HK-2 (cell line): ENCODE measurements around the gene FGGY.
"Not testable (repeated sequence)": the region's sequence is repeated elsewhere in the genome, so short reads cannot be mapped to it uniquely, and the experiment has no call there.

Experiments used
- DNase-seq: peaks from one replicate; pipeline ENCODE4 v3.0.0-alpha.2; 2018; ENCODE audit not compliant: unreplicated experiment

FGGY gene

DNA sequence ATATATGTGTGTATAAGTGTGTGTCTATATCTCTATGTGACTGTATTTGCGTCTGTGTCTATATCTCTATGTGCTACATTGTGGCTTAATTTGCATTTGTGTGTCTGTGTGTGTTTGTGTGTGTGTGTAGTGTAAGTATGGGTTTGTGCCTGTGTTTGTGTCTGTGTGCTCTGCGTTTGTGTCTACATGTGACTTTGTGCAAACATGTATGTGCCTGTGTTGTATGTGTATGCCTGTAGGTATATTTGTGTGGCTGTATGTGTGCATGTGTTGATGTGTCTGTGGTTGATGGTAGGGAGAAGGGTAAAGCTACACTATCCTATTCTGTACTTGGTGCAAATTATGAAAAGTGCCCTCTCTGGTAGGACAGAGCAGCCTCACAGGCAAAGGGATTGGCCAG, 7.3 kb upstream of the FGGY start:
- no peak for DNase-seq

DNA sequence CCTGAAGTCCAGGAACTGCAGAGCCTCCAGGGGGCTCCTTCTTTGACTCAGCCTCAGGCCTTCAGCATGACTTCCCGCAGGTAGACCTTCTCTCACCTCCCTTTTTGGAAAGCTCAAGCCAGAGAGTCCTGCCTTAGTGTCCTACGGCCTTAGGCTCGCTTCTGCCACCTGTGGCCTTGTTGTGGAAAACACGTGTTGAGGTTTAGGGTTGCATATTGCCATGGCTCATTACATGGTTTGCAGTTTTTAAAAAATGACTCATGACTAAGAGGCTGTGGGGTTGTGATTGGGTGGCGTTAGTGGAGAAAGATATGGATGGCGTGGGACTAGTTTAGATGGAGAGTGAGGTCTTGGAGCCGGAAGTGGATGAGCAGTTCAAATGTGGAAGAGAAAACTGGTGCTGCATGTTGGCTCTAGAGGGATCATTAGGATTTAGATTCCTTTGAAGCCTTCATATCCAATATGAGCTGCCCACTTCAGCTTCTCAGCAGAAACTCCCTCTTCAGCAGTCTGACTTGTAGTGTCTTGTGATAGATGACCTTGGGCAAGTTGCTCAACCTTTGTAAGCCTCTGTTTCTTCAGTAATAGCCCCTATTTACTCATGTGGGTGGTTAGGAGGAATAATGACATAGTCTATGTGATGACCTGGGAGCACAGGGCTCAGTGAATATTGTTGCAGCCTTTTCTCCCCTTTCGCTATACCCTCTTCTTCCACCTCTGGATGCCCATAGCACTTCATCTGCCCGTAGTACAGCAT, 6.5 kb upstream of the FGGY start:
- DNase-seq: no peak

GRCh38 chr1:59291561-59291960, 5.3 kb upstream of the FGGY start:
- DNase-seq: no peak

DNA sequence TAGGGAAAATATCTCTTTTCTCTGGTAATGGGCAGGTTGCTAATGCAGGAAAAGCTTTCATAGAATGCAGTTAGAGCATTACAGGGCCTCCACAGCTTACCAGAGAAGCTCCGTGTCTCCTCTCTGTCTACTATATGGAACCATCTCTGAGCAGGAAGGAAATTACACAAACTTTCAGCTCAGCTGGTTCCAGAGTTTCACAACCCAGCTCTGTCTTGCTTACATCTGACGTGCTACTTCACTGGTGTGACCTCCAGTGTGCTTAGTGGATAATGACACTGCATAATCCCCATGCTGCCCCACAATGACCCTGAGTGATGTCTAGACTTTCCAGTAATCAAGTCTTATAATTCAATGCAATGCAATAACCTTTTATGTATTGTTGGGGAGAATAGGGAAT, 4.3 kb upstream of the FGGY start:
- no peak for DNase-seq

DNA sequence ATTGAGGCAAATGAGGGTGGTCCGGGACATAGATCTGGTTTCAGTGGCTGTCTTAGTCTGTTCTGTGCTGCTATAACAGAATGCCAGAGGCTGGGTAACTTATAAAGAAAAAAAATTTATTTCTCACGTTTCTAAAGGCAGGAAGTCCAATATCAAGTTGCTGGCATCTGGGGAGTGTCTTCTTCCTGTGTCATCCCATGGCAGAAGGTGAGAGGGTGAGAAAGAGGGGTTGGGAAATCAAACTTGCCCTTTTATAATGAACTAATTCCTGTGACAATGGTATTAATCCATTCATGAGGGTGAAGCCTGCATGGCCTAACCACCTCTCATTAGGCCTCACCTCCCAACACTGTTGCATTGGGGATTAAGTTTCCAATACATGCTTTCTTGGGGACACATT, 3.7 kb upstream of the FGGY start:
- no peak for DNase-seq

DNA sequence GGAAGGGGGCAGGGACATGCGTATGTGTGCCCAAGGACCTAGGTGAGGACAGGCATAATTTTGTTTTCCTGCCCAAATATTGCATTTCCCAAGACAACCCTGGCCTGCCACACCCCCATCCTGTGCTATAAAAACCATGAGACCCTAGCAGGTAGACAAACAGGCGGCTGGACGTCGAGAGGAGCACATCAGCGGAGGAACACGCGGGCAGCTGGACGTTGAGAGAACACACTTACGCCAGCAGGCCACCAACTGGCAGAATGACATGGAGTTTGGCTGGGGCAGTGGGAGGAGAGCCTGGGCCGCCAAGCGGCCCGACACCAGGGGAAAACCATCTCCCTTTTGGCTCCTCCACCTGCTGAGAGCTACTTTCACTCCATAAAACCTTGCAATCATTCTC, 3.0 kb upstream of the FGGY start:
- DNase-seq: no peak

DNA sequence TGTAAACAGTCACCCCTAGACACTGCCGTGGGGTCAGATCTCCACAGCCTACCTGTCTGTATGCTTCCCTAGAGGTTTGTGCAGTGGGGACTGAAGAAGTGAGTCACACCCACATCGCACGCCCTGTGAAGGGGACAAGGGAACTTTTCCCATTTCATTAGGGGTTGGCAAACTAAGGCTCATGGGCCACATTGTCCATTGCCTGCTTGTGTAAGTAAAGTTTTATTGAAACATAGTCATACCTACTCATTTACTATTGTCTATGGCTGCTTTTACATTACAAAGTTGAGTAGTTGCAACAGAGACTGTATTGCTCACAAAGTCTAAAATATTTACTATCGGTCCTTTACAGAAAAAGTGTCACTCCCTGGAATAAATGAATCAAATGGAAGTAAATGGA, 2.5 kb upstream of the FGGY start:
- no peak for DNase-seq

DNA sequence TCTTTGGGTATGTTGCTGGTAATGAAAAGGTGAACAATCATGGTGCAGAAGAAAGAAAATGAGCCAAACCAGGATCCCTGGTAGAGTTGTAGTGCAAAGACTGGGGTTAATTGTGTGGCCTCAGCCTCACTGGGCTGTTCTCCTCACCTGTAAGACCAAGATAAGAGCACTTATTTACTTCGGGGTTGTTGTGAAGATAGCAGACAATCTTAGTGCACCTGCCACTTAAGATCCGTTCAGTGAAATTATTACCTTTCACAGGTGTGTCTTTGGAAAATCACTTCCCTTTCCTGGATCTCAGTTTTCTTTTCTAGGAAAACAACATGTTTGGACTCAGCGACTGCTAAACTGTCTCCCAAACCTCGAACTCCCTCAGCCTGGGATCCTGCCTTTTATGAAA, 1.3 kb upstream of the FGGY start:
- no peak for DNase-seq

- no peak for DNase-seq
Observed at GRCh38 chr1:59298026-59298583, 1.2 kb downstream of the FGGY start.

GRCh38 chr1:59298710-59299346, 1.9 kb downstream of the FGGY start:
- no peak for DNase-seq

GRCh38 chr1:59299670-59300069, 2.8 kb downstream of the FGGY start:
- not testable (repeated sequence) for DNase-seq

DNA sequence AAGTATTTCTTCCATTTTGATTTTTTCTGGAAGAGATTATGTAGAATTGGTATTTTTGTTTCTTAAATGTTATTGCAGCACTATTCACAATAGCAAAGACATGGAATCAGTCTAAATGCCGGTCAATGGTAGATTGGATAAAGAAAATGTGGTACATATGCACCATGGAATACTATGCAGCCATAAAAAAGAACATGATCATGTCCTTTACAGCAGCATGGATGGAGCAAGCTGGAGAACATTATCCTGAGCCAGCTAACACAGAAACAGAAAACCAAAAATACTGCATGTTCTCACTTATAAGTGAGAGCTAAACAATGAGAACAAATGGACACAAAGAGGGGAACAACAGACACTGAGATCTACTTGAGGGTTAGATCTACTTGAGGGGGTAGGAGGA, 5.4 kb downstream of the FGGY start:
- no peak for DNase-seq

DNA sequence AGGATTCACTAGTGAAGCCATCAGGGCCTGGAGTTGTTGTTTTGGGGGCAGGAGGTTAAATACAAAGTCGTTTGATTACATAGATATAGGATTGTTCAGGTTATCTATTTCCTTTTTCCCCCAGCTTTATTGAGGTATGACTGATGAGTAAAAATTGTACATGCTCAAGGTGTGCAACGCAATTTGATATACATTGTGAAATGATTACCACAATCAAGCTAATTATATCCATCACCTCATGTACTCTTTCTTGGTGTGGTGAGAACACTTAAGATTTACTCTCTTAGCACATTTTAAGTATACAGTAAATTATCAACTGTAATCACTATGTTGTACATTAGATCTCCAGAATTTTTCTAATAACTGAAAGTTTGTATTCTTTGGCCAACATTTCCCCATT, 6.0 kb downstream of the FGGY start:
- no peak for DNase-seq

GRCh38 chr1:59305188-59305587, 8.3 kb downstream of the FGGY start:
- DNase-seq: no peak

DNA sequence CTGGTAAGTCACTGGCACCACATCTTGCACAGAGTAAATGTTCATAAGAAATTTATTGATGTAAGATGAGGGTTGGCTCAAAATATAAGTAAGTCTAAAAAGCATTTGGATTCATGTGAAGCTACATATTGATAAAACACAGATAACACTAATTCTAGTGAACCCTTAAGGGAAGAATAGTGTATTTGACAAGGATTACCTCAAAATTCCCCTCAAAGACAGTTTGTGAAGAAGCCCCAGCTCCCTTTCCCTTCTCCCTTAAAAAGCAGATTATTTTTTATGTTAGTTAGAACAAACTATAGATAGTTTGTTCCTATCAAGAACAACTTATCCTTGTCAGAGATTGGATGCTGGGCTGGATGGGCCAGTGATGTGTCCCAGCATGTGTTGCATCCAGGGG, 10.7 kb downstream of the FGGY start:
- no peak for DNase-seq

DNA sequence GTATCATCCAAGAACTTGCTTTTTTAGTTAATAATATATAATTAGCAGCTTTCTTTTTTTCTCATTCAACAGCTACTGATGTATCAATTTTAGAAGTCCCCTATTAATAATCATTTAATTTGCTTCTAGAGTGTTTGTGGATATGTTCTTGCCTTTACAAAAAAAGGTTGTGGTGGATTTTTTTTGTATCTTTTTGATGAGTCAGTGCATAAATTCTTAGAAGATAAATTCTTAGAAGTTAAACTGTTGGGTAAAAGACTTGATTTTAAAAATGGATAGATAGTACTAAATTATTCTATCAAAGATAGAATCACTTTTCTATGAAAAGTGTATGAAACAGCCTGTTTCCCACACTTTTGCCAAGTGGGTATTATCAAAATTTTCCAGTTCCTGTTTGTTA, 11.9 kb downstream of the FGGY start:
- no peak for DNase-seq

- no peak for DNase-seq
Observed at GRCh38 chr1:59309392-59309791, 12.5 kb downstream of the FGGY start.

DNA sequence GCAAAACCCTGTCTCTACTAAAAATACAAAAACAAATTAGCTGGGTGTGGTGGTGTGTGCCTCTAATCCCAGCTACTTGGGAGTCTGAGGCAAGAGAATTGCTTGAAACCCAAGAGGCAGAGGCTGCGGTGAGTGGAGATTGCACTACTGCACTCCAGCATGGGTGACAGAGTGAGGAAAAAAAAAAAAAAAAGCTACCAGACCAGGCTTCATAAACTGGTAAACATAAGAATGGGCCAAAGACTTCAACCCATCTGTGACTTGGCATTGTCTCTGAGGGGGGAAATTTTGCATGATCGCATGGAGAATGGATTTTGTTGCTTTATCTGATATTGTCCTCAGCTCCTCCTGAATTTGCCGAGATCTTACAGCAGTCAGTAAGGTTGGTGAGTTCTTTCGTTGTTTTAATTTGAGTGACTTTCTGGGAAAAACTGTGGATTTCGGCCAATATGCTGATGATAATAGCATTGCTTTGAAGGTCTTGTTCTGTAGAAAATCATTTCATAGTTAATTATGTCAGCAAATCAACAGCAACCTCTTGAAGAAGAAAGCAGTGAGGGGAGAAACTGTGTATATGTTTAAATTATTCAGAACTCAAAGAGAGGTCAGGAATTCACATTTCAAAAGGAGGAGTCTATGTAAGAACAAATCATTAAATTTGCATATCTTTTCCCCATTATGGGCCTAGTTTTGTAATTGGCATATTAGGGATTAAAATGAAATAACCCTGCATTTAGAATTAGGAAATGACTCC, 13.1 kb downstream of the FGGY start:
- DNase-seq: no peak

GRCh38 chr1:59310549-59311250, 13.8 kb downstream of the FGGY start:
- no peak for DNase-seq

DNA sequence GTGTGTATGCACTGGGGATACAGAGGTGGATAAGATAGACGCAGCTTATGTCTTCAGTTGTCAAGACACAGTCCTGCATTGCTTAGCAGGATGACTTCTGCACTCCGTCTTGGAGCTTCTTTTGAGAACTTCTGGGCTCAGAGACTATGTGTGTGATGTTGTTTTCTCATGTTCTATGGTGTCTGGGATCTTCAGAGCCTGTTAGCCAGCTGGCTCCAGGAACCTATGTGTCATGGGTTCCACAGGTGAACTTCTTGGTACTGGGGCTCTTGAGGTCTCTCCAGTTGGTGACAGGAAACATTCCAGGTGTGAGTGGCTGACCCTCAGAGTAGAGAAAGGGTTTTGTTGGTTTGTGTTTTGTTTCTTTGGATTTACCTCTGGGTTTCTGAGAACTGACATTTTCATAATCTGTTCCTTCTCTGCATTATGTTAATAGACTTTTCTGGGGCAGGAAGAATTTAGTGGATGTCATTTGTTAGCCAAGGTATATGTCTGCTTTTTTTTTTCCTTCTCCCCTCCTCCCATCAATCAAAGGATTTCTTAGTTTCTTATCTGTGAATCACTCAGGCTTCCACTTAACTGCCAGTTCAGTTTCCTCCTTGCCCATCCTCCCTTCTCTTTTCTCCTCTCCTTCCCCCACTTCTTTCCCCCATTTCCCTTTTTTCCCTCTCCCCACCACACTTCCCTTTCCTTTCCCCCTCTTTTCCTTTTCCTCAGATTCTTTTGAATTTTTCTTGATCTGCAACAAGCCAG, 18.1 kb downstream of the FGGY start:
- no peak for DNase-seq
